Stimulated activated CD8-positive, alpha-beta memory T cell treated with anti-CD3 and anti-CD28 coated beads, Interleukin-12 subunit alpha, Interleukin-12 subunit beta, amount 100 ng/mL, for 4 hours (primary cell): ENCODE results near the gene LKAAEAR1.

Source experiments
- DNase-seq: peaks from one replicate; pipeline ENCODE4 v3.0.0-alpha.2; 2020; ENCODE audit warnings: low read depth

The LKAAEAR1 gene

DNA sequence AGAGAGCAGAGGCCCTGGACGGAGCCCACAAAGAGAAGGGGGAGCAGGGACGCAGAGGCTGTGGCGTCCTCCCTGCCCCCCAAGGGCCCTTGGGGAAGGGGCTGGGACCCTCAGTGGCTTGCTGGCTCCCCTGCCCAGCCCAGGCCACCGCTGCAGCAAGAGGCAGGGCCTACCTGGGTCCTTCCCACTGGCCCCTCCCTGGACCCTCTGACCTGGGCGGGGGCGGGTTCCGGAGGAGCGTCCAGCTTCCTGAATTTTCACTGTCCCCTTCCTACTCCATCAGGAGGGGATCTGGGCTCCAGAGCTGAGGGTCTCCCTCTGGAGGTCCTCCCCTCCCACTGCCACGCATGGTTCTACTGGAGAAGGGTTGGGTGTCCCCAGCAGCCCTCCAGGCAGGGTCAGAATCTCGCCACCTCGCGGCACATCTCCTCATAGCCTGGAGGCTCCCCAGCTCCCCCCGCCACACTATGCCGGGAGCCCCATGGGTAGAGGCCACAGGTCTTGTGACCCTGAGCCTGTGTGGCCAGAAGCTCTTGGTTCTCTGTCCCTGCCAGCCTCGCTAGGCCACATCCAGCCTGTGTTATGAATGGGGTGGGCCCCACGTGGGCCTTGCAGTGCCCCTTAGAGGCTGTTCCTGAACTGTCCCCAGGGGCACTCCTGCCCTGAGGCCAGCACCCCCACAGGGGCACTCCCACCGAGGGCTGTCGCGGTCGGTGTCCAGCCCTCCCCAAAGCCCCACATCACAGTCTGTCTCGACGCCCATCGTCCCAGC, 33.8 kb downstream of the LKAAEAR1 start:
- DNase-seq: no peak

DNA sequence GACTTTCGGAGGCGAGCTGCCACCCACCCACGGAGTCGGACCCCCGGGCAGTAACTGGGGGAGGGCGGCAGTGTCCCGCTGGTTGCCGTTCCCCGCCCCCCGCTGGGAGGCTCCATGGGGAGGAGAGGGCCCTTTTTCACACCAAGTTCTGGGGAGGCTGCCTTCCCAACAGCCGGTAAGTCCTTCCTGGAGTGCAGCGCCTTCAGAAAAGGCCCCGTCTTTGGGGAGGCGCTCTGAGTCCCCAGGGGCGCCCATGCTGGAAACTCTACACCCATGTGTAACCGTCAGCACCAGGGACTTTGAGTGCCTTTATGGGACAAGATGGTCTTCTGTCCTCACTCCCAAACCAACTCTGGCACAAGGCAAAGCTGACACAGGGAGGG, 34.3 kb downstream of the LKAAEAR1 start:
- no peak for DNase-seq

DNA sequence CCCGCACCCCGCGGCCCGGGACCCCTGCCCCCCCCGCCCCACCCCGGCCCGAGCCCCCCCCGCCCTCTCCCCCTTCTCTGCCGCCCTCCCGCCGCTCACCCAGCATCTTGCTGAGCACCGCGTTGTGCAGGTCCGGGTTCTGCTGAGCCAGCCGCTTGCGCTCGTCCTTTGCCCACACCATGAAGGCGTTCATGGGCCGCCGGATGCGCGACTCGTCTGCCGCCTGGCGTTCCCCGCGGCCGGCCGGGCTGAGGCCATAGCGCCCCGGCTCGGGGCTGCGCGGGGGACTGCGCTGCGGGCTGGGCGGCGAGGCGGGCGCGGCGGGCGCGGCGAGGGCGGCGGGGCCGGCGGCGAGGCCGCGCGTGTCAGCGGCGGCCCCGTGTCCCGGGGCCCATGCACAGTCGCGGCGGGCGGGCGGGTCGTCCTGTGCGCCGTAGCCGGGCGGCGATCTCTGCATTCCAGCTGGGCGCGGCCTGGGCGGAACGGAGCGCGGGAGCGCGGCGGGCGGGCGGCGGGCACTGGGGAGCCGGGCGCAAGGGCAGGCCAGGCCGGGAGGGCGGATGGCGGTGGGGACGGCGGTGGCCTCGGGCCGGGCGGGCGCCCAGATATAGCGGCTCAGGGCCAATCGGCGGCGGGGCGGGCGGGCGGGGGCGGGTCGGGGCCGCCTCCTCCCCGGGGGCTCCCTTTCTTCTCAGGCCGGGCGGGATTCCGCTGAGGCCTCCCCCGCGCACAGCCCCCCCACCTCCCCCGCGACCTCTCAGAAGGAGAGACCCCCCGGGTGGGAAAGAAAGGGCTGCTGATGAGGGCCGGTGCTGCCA, 34.9 kb downstream of the LKAAEAR1 start, which contains the start of gene SOX18:
Gene SOX18, minus strand, starts transcription at position 580 of the 818 bp plus-strand sequence. Its CDS starts 123 bp downstream, at position 457.
- DNase-seq: no peak

DNA sequence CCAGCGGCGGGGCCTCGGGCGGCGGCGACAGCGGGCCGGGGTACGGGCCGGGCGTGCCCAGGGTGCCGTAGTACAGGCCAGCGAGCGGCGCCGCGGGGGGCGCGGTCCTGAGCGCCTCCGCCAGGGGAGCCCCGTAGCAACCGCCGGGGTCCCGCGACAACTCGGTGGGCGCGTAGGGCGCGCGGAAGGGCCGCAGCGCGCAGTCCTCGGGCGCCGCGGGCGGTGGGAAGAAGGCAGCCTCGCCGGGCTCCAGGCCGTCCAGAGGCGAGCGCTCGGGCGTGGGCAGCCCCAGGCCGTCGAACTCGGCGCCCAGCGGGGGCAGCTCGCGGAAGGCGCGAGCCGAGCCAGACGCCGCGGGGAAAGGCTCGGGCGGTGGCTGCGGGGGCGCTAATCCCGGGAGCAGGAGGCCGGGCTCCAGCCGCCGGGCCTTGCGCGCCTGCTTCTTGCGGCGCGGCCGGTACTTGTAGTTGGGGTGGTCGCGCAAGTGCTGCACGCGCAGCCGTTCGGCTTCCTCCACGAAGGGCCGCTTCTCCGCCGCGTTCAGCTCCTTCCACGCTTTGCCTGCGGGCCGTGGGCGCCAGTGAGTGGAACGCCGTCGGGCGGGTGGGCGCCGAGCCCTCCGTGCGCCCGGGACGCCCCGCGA, 35.7 kb downstream of the LKAAEAR1 start:
- no peak for DNase-seq

DNA sequence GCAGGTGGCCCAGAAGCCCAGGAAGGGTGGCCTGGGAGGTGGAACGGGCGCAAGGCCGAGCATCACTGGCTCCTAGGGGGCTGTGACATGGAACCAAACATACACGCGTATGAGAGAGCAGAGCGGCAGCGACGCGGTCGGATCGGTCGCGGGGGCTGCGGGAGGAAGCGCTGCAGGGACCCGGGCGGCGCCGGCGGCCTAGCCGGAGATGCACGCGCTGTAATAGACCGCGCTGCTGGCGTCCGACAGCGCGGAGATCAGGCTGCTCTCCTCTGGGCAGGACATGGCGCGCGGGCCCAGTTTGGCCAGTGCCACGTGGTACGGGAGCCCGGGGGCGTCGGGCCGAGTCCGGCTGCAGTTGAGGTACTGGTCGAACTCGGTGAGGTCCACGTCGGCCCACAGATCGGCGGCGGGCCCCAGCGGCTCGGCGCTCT, 36.2 kb downstream of the LKAAEAR1 start:
- no peak for DNase-seq

DNA sequence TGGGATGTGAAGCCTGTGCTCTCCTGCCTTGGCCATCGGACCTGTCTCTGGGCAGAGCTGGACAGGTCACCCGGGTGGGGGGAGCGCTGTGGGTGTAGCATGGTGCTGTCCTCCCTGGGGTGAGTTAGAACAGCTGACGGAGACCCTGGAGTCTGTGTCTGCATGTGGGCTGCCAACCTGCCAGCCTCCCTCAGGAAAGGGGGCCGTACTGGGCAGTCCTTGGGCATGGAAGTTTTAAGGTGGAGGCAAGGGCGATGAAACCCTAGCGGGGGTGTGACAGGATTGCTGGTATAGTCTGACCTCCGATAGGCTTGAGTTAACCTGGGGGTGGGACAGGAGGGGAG, 37.2 kb downstream of the LKAAEAR1 start:
- no peak for DNase-seq

DNA sequence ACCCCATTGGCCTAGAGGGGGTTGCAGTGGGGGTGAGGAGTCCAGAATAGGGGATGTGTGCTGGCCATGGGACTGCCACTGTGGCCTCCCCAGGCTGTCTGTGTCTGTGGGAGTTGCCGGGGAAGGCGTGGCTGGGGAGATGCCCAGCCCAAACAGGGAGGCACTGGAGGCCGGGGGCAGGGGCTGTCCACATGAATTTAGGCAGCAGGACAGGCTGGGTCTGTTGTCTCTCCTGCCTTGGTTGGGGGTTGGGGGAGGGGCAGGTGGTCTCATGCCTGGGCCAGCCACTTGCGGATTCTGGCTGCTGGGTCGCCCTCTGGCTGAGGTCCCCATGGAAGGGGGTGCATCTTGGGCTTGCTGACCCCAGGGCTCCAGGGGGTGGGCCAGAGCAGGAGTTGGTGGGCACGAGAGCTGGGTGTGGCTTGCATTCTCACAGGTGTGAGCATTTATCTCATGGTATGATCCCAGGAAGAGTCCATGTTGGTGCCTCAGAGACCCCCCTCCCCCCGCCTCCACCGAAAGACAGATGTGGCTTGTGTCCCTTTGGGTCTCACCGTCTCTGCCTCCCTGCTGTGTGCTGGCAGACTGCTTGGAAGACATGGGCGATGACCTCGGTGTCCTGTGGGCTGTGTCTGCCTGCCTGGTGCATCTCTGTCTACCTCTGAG, 38.7 kb downstream of the LKAAEAR1 start:
- DNase-seq: no peak

DNA sequence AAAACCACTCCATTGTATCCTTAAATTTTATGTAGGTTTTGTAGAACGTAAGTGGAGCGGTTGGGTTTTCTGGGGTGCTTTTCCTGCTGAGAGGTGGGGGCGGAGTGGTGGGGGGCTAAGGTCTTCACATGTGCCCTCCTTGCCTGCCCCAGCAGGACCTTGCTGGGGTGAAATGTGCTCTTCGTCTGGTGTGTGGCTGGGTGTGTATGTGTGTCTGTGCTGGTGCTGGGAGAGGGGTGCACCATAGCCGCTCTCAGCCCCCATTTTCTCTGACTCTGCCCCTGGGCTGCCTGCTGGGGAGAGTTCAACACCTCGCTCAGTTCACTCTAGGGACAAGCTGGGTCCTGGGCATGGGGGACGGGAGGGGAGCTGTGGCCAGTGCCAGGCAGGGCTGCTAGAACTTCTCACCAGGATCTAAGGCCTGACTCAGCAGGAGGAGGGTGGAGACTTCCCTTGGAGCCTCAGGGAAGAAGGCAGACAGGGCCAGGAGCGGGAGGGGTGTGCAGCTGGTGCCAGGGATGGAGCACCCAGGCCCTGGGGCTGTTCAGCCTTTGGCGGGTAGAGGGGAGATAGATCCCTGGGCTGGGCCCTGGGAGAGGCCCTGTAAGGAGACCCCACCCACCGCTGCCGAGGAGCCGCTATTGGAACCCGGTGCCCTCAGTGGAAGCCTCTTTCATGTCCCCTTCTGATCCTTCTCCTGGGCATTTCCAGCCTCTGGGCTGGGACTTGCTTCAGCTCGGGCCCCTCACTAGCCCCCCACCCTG, 39.5 kb downstream of the LKAAEAR1 start:
- no peak for DNase-seq

DNA sequence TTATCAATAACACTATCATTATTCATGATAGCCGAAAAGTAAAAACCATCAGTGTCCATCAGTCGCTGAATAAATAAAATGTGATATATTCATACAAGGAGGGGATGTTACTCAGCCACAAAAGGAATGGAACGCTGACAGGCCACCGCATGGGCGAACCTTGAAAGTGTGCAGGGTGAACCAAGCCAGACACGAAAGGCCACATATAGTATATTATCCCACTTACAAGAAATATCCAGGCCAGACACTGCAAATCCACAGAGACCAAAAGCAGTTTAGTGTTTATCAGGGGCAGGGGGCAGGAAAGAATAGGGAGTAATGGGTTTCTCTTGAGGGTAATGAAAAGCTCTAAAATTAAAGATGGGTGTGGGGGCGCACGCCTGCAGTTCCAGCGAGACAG, 40.4 kb downstream of the LKAAEAR1 start:
- no peak for DNase-seq

DNA sequence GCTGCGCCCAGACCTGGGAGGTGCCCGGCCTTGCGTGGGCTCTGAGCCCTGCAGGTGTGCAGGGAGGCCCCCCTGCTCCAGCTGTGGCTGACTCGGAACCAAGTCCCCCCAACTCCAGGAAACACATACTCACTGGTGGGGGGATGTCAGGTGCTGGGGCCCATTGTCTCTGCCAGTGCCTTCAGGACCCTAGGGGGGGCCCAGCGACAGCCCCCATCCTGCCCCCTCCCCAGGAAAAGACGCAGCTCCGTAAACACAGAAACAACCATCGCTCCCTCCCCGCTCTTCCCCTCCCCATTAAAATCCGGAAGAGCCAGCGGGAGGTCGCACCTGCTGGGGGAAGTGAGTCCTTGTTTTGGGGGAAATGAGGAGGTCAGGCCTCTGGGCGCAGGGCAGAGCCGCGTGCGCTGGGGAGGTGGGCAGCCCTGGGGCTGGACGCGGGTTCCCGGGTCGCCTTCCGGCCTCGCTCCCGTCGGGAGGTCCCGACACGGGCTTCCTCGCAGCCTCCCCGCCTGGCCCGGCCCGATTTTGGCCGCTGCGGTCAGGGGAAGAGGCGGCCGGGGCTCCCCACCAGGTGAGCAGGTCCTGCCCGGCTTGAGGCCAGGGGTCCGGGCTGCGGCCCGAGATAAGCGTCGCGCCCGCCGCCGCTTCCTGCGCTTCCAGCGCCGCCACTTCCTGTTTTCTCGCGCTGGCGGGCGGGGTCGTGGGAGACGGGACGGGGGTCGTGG, 42.0 kb downstream of the LKAAEAR1 start:
- DNase-seq: no peak

DNA sequence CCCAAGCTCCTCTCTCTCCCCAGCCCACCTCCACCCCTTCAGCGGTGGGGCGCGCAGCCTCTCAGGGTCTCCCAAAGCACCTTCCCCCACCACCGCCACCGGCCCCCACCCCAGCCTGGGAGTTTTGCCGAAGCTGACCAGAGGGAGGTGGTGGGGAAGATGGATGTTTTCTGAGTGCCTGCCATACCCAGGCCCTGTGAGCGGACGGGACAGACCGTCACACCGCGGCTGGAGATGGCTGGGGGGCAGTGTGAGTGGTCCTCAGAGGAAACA, 42.5 kb downstream of the LKAAEAR1 start:
- DNase-seq: no peak

DNA sequence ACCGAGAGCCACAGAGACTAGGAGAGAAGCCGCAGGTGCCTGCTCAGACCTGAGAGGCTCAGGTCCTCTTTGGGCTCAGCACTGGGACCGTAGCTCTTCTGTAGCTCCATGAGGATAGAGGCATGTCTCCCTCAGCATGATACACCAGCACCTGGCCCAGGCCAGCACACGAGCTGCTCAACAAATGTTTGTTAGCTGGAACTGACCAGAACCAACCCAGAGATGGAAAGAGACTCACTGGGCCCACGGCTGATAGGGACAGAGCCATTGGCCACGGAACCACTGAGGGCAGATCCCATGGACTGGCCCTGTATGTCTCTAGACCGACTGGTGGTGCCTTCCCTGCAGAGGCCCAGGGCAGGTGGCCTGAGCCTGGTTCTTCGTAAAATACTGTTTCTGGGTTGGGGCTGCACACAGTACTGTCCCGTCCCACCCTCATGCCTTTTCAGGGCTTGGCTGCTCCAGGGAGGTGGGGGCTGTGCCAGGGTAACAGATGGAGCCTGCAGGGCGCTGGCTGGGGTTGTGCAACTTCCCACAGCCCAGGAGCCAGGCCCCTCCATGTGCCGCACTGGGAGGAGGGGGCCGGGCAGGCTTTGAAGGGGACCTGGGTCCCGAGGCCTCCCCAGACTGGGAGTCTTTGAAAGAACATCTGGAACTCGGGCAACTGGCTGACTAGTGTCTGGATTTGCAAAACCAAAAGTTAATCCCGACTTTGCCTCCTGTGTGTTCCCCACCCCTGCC, 43.0 kb downstream of the LKAAEAR1 start:
- DNase-seq: no peak

DNA sequence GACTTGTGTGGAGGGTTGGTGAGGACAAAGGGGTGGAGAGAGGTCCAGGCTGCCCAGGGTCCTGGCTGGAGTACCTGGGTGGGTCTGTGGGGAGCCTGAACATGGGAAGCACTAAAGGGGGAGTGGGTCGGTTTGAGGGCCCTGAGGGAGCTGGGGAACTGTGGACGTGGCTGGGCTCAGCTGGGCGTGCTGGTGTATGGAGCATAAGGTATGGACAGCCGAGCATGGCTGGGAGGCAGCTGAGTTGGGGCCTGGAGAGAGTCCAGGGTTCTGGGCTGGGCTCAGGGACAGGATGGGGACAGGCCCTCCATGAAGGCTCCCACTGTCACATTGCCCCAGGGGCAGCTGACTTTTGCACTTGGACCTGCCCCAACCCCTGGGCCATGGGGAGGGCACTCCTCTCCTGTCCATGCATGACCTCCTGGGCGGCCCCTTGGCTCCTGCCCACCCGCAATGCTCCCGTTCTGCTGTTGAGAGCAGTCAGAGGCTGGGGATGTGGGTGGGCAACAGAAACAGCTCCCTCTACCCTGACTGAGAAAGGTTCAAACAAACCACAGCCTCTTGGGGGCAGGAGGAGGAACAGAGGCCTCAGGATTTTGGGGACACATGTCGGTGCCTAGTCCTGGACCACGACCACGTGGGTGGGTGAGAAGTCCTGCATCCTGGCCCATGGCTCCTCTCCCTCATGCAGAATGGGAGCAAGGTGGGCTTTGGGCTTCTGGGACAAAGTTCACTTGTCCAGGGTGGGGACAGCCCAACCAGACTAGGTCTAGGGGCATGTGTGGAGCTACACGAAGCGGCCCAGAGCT, 43.8 kb downstream of the LKAAEAR1 start:
- DNase-seq: no peak

DNA sequence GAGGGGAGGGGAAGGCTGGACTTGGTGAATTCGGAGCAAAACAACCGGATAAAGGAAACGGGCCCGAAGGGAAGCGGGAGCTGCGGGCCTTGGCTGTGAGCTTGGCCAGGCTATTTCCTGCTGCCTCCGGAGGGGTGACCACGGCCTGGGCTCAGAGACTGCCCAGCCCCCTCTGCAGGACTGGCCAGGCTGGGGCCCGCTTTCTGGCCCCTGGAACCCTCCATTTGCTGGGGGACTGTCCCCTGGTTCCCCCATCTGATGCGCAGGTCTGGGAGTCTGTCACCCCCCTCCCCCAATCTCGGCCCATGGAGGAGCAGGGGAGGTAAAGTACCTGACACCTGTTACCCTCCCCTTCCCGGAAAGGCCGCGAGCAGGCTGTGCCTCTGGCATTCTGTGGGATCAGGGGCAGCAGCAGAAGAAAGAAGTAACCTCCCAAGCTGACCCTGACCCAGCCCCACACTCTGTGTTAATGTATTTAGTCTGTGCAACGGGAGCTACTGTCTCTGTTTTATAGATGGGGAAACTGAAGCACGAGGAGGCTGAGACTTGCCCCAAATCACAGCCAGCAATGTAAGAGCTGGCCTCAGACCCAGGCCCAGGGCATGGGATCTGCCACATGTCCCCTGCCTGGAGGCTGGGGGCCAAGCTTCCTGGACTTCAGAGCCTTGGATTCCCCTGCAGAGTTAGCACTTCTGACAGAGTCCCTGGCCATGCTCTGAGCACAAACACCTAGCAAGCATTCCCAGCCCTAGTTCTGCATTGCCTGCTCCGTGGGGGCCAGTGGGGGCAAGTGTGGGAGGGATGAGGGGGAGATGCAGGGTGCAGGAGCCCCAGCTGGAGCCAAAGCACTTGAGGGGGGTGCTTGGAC, 44.7 kb downstream of the LKAAEAR1 start:
- no peak for DNase-seq

DNA sequence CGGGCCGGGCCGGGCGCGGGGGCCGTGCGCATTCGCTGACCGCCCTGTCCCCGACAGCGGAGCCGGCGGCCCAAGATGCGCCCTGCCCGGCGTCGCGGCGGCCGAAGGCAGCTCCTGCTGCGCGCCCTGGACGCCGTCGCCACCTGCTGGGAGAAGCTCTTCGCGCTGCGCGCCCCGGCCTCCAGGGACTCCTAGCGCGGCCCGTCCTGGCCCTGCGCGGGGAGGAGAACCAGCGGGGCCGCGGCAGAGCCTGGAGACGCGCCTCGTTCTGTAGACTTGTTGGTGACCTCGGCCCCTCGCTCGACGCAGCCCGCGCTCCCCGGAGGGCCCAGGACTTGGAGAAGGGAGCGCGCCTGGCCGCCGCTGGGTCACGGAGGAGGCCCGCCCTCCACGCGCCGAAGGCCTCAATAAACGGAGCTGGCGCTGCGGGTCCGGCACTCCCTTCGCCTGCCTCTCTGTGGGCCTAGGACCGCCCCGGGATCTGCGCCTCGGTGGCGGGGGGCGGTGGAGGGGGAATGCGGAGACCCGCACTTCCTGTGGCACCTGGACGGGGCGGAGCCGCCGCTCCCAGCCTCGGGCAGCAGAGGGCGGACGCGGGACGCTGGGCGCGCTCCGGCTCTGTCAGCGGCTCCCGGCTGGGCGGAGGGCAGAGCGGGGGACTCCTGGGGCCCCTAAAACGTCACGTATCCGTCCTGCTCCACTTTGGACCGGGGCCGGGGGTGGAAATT, 45.5 kb downstream of the LKAAEAR1 start:
- peak; percentile 65 for DNase-seq

DNA sequence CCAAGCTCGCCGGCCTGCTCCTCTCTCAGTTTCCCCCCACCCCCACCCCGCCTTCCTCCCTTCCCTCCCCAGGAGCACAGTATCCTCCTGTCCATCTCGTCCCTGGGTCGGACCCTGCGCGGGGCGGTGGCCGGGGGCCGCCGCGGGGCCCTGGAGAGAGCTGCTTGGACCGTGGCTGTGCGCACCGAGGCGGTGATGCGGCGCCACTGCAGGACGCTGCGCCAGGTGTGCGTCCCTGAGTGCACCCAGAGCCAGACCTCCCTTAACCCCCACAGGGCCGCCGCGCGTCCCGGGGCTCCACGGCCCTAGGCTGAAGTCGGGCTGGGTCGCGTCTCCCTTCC, 46.0 kb downstream of the LKAAEAR1 start:
- DNase-seq: no peak

DNA sequence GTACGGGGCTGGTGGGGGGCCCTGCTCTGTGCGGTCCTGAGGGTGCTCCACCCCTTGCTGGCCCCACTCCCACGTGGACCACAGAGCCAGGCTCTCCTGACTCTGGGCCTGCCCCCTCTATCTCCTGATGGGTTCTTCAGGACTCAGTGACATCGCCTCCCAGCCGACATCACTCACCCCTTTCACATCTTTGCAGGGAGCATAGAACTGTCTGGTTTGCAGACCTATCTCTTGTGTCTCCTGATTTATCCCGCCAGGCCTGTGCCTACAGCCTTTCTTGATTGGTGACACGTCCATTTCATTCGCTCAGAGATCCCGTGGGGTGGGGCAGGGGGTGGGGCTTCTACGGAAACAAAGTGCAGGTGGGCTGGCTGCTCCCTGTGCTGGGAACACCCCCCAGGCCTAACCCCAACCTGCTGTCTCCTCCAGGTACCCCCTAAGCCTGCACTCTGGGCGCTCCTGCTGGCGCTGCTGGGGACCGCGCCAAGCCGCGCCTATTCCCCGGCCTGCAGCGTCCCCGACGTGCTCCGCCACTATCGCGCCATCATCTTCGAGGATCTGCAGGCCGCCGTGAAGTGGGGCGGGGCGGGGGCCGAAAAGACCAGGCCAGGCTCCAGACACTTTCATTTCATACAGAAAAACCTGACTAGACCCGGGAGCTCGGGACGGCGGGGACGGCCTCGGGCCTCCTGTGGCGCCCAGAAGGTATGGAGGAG, 46.5 kb downstream of the LKAAEAR1 start:
- no peak for DNase-seq

DNA sequence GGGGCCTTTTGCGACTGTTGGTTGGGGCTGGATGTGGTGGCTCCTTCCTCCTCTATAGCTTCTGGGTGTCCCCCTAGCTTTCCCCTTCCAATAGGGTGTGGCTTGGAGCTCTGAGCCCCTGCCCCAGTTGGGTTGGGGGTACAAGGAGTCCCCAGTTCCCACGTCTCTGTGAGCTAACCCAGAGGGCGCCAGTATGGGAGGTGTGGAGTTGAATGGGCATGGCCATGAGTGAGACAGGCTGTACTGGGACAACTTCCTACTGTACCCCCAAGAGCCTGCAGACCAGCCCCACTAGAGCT, 47.0 kb downstream of the LKAAEAR1 start:
- DNase-seq: no peak
